Fibroblast of gingiva (primary cell): ENCODE results near the gene HNF4A.
"Not testable (repeated sequence)": the region's sequence is repeated elsewhere in the genome, so short reads cannot be mapped to it uniquely, and the experiment has no call there.

Experiments
- DNase-seq: peaks from one replicate; pipeline ENCODE4 v3.0.0-alpha.2; 2011; ENCODE audit warnings: low read depth

HNF4A gene

DNA sequence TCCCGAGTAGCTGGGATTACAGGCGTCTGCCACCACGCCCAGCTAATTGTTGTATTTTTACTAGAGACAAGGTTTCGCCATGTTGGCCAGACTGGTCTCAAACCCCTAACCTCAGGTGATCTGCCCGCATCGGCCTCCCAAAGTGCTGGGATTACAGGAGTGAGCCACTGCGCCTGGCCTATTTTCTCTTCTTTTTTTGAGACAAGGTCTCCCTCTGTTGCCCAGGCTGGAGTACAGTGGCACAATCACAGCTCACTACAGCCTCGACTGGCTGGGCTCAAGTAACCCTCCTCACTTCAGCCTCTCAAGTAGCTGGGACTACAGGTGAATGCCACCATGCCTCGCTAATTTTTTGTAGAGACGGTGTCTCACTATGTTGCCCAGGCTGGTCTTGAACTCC lies 9.6 kb upstream of the HNF4A start:
- DNase-seq: not testable (repeated sequence)

GRCh38 chr20:44348168-44348659 lies 7.3 kb upstream of the HNF4A start:
- no peak for DNase-seq

DNA sequence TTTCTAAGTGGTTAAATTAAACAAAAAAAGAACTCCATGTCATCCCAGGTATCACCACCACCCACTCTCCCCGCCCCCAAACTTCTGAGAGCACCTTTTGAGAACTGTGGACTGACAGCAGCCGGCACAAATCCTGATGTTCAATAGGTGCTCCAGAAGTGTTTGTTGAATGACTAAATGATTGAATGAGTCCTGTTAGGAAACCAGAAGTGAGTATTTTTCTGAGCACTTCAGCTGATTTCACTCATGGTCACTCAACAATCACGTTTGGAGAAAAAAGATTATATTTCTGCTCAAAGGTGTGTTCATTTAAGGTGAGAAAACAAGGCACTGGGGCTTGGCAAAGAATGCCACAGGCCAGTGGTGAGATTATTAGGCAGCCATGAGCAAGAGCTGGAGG lies 6.2 kb upstream of the HNF4A start:
- DNase-seq: no peak

DNA sequence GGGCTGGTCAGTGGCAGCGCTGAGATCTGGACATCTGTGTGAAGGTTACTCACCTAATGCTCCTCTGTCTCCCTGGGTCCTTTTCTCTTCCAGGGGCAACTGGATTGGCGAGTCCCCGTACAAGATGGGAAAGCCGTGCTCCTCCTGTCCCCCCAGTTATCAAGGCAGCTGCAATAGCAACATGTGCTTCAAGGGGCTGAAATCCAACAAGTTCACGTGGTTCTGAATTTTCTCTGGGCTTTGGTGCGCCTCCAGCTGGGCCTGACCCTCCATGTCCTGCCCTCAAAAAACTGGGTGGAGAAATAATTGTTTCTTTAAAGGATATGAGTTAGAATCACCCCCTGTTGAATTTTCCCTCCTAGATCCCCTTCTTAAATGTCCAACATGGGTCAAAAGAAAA lies 4.9 kb upstream of the HNF4A start:
- DNase-seq: no peak

GRCh38 chr20:44354979-44355497 lies 461 bp upstream of the HNF4A start:
- DNase-seq: no peak

DNA sequence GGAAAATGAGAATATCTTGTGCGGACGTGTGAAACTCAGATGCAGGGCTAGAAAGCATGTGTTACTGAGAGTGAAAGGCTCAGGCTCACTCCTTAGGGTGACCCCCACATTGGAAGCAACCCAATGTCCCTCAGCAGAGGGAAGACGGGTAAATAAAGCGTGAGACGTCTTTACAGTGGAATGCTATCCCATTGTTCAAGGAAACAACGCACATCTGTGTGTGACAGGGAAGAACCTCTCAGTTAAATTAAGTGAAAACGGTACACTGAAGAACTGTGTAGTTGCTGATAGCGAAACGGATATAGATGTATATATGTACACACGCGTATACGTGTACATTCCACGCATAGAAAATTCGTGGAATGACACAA lies 839 bp downstream of the HNF4A start:
- no peak for DNase-seq

DNA sequence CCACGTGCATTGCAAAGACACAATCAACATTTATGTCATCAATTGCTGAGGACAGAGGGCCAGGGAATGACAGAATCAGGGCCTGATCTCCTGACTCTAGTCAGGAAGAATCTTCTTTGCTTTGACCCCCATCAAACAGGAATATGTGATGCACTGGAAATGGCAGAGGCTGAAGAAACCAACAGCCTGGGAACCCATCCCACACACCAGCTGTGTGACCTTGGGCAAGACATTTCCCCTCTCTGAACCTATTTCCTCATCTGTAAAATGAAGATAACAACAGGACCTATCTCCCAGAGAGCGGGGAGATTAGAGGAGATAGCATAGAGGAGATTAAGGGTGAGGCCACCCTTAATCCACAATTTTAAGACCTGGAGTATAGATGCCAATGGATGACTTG lies 1.5 kb downstream of the HNF4A start:
- no peak for DNase-seq

DNA sequence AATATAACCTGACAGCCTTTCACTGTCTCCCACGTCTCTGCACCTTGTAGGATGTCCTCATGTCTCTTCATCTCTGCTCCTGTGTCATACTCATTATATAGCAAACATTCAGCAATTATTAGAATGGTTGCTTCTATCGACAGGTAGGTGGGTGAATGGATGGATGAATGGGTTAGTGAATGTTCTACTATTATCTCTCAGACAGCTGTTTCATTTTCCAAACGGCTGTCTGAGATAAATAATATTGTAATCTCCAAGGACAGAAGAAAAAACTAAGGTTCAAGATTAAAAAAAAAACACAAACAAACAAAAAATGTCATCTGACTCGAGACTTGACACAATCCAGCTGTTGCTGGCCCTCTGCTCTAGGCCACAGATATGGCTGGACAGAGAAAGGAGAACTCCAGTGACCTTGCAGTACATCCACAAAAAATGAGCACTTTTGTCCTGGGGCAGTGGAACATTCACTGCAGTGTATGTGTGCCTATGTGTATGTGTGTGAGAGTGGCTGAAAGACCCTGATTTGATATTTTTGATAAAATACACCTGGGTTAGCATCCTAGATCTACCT lies 2.1 kb downstream of the HNF4A start:
- no peak for DNase-seq

DNA sequence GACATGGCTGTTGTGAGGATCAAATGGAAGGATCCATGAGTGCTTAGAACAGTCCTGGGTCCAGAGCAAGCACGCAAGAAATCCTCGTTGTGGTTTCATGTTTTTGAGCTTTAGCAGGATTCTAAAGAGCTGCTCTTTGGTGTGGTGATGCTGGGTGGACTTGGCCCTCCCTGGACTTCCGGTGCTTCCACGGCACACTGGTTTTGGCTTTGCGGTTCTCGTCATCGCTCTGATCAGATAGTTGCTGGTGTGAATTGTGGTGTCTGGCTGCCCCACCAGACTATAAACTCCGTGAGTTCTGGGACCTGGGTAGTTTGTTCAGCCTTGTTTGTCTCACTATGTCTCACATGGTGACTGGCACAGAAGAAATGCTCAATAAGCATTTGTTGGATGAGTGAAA lies 3.3 kb downstream of the HNF4A start:
- no peak for DNase-seq

GRCh38 chr20:44360221-44360620 lies 4.7 kb downstream of the HNF4A start:
- no peak for DNase-seq

- DNase-seq: no peak
Observed at GRCh38 chr20:44361021-44361420, 5.5 kb downstream of the HNF4A start.

- no peak for DNase-seq
Observed at GRCh38 chr20:44362466-44362940, 7.0 kb downstream of the HNF4A start.

- no peak for DNase-seq
Observed at GRCh38 chr20:44364068-44364467, 8.6 kb downstream of the HNF4A start.

DNA sequence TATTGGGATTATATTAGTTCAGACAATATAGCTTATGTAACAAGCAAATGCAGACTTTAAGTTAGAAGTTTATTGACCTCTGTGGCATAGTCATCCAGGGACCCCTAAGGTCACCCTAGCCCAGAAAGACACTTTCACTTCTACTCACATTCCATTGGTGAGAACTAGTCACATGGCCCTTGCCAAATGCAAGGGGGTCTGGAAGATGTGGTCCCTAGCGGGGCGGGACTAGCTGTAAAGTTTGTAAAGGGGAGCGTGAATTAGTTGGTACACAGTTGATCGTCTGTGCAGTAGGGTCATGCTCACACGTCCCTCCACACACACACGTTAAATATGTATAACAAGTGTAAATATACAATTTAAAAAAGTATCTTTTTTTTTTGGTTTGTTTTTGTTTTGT lies 9.3 kb downstream of the HNF4A start:
- no peak for DNase-seq

GRCh38 chr20:44367746-44368145 lies 12.2 kb downstream of the HNF4A start:
- no peak for DNase-seq

- DNase-seq: no peak
Observed at GRCh38 chr20:44370639-44371218, 15.2 kb downstream of the HNF4A start.

- no peak for DNase-seq
Observed at GRCh38 chr20:44382641-44383040, 27.1 kb downstream of the HNF4A start.

- DNase-seq: peak; percentile 34
Observed at GRCh38 chr20:44384423-44385027, 29.0 kb downstream of the HNF4A start.

- DNase-seq: peak; percentile 64
Observed at GRCh38 chr20:44388466-44389023, 33.0 kb downstream of the HNF4A start.

- no peak for DNase-seq
Observed at GRCh38 chr20:44389871-44390270, 34.4 kb downstream of the HNF4A start.

- DNase-seq: no peak
Observed at GRCh38 chr20:44390280-44390679, 34.8 kb downstream of the HNF4A start.

DNA sequence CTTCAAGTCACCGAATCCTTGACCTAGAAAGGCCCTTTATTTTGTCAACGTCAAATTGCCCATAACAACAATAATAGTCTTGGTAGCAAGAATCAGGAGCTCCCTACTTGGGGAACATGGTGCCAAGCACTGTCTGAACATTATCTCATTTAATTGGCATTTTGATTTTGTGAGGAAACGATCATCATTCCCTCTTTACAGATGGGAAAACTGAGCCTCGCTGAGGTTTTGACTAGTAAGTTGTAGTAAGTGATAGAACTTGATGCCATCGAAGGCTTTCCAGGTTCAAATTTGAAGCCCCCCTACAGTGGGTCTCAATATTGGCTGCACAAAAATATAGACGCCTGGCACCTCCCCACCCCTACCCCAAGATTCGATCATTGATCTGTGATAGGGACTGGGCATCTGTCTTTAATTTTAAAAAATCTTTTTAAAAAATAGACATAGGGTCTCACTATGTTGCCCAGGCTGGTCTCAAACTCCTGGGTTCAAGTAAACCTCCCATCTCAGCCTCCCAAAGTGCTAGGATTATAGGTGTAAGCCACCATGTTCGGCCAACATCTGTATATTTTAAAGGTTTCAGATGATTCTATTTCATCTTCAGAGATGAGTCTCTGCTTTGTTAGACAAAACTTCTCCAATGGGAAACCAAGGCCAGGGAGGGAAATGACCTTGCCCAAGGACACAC lies 36.7 kb downstream of the HNF4A start:
- no peak for DNase-seq
